ENCODE results near the gene ECI1.
A peak's percentile ranks its signal among the peaks of the same experiment; 100 is the strongest.

The ECI1 gene

DNA sequence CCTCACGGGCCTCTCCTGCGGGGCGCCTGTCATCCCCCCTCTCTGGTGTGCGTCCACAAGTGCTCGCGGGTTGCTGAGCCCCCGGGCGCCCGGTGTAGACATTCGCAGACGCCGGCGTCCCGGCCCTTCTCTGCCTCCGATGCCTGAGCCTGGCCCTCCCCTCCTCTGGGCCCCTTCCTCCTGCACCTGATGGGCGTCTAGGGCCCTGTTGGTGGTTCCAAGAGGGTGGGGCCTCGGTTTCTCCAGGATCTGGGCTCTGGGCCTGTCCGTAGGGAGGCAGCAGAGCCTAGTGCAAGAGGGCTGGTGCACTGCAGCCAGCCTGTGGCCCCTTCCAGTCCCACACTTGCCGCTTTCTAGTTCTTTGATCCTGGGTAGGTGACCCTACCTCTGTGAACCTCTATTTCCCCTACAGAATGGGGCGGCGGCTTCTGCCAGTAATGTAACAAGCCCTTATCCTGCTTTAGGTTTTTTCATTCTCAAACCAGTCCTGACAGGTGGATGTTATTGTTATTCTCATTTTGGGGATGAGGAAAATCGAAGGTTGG lies 27.4 kb downstream of the ECI1 start:
- peak overlapping the region; percentile 74 to 91 for H3K27ac ChIP-seq
- TF ChIP-seq CTCF (IDR thresholded peaks at IDR 0.05) = no peak
- no peak for DNase-seq (ENCODE audit: low spot score)
- H3K4me3 ChIP-seq = peak overlapping the region; percentile 84

GRCh38 chr16:2223221-2223941 lies 28.0 kb downstream of the ECI1 start, which contains the start of gene E4F1:
TSS of gene E4F1 (plus strand) at chr16:2223591. CDS start at chr16:2223614, 23 bp downstream.
- peak within 1 kb of the TSS; percentile 74 to 91 for H3K27ac ChIP-seq
- peak; percentile 100 for DNase-seq (ENCODE audit: low spot score)
- no peak for TF ChIP-seq CTCF (IDR thresholded peaks at IDR 0.05)
- peak within 1 kb of the TSS; percentile 84 for H3K4me3 ChIP-seq

- Histone ChIP-seq H3K4me3 (no peak overlapping the region), H3K27ac (no peak overlapping the region)
- no peak for TF ChIP-seq CTCF (IDR thresholded peaks at IDR 0.05)
- no peak for DNase-seq (ENCODE audit: low spot score)
Observed at GRCh38 chr16:2216330-2216729, 35.1 kb downstream of the ECI1 start.

GRCh38 chr16:2214719-2214968 lies 36.7 kb downstream of the ECI1 start, which contains the start of gene PGP:
TSS of gene PGP (minus strand) at chr16:2214840. CDS start at chr16:2214777, 63 bp downstream.
- no peak for TF ChIP-seq CTCF (IDR thresholded peaks at IDR 0.05)
- peak within 1 kb of the TSS; percentile 87 for H3K4me3 ChIP-seq
- no peak for DNase-seq (ENCODE audit: low spot score)

DNA sequence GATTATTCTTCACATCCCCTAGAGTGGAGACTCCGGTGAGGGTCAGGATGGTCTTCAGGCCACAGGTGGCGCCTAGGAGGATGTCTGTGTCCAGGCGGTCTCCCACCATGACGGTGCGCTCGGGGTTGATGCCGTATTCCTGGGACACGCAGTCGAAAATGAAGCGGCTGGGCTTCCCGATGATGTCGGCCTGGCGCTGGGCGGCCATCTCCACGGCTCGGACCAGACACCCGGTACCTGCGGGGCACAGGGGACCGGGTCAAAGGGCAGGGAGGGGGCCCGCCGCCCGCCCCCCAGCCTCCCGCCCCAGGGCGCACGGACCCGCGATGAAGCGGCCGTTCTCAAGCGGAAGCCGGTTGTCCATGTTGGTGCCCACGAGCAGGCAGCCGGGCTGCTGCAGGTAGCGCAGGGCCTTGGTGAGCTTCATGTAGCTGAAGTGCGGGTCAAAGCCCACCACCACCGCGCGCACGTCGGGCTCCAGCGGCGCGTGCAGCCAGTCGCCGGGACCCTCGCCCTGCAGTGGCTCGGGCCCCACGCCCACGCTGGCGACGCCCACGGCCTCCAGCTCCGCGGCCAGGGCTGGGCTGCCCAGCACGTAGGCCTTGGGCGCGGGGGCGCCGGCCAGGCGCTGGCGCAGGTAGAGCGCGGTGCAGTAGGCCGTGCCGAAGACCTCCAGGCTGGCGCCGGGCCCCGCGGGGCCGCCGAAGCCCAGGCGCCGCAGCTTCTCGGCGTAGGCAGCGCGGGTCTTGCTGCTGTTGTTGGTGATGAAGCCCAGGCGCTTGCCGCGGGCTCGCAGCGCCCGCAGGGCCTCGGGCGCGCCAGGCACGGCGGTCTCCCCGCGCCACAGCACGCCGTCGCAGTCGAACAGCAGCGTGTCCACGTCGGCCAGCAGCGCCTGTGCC lies 37.3 kb downstream of the ECI1 start:
- Histone ChIP-seq H3K27ac (peak overlapping the region; percentile 57 to 93), H3K4me3 (peak overlapping the region; percentile 87)
- TF ChIP-seq CTCF (IDR thresholded peaks at IDR 0.05) = no peak
- no peak for DNase-seq (ENCODE audit: low spot score)

More at GRCh38 chr16:2214719-2214968, 36.7 kb downstream of the ECI1 start, which contains the start of gene PGP:
- H3K27ac ChIP-seq = peak within 1 kb of the TSS; percentile 66 to 93

GRCh38 chr16:2212362-2213324 lies 38.7 kb downstream of the ECI1 start:
- no peak for TF ChIP-seq CTCF (IDR thresholded peaks at IDR 0.05)
- H3K4me3 ChIP-seq = peak overlapping the region; percentile 87
- no peak overlapping the region for H3K27ac ChIP-seq
- no peak for DNase-seq (ENCODE audit: low spot score)
